HCT116 (cell line): ENCODE measurements around the gene ADK. TPM values are rescaled to one million over a fixed set of nuclear protein-coding genes. Genes with fewer than 3 reads are reported as not detected.

Experiments
- ATAC-seq: fragments of 200-7000 bp; cut with Tn5 transposase; 2 replicates; pipeline ENCODE4 v1.9.1; 2020; ENCODE audit warnings: mild to moderate bottlenecking, moderate library complexity
- BruUV-seq: library from RNA; stranded (reverse); fragments of 400-500 nt; replicated peaks from 2 replicates; lab custom pipeline; 2021; lab: Mats Ljungman, UMichigan
- CTCF ChIA-PET: fragments of 300-600 bp; sonication (Branson Sonifier 250); formaldehyde crosslinking; loops from one replicate; lab custom pipeline; 2021; ENCODE audit warnings: antibody characterized with exemption; lab: Charles Lee
- POLR2A ChIA-PET: fragments of 300-600, 350-600 bp; sonication (Branson Sonifier 250); formaldehyde crosslinking; loops from one replicate; lab custom pipeline; 2021; ENCODE audit warnings: antibody characterized with exemption; lab: Charles Lee
- RAD21 ChIA-PET, 2 experiments: fragments of 300-600 bp; sonication (Branson Sonifier 250); formaldehyde crosslinking; loops; one replicate each; lab custom pipeline; 2023; ENCODE audit warnings: low total read pairs in 2 of 2; ENCODE audit not compliant: uncharacterized antibody in 2 of 2, unreplicated experiment in 2 of 2, low non-redundant PET in 1 of 2; lab: Charles Lee
- DNase-seq: peaks from one replicate; pipeline ENCODE4 v3.0.0-alpha.2; 2010; ENCODE audit warnings: low read depth, low spot score
- H2AFZ ChIP-seq: fragments of 200-600 bp; shearing (Covaris generic), sonication (generic); 2 replicates; pipeline ENCODE4 v1.6.1; 2017; ENCODE audit warnings: low read depth, mixed run types, mixed read lengths, antibody characterized with exemption, low read length; ENCODE audit not compliant: poor library complexity, severe bottlenecking
- H3K27ac ChIP-seq: 2 replicates; pipeline ENCODE4 v1.5.1; 2012; ENCODE audit warnings: low read depth, low read length
- H3K27me3 ChIP-seq: fragments of 200-600 bp; sonication (generic); 2 replicates; pipeline ENCODE4 v1.6.1; 2016; ENCODE audit warnings: mixed run types, low read length, mixed read lengths; ENCODE audit not compliant: insufficient read depth
- H3K36me3 ChIP-seq, 2 experiments: fragments of 200-500 bp in 1 of 2; fragments of 200-600 bp in 1 of 2; sonication (Bioruptor generic) in 1 of 2; sonication (generic) in 1 of 2; 2 replicates each; pipeline versions ENCODE4 v1.5.1 to v1.6.1; 2014 to 2016; ENCODE audit warnings: low read length in 2 of 2, inconsistent platforms in 1 of 2, mixed read lengths in 1 of 2, mixed run types in 1 of 2; ENCODE audit not compliant: insufficient read depth in 2 of 2, control insufficient read depth in 1 of 2
- H3K4me1 ChIP-seq, 2 experiments: fragments of 200-600 bp in 1 of 2; sonication (generic) in 1 of 2; 2 replicates each; pipeline versions ENCODE4 v1.5.1 to v1.6.1; 2012 to 2017; ENCODE audit warnings: low read length in 2 of 2, inconsistent platforms in 1 of 2, mild to moderate bottlenecking in 1 of 2, mixed read lengths in 1 of 2, mixed run types in 1 of 2, moderate library complexity in 1 of 2; ENCODE audit not compliant: insufficient read depth in 2 of 2, control insufficient read depth in 1 of 2
- H3K4me2 ChIP-seq: fragments of 200-600 bp; sonication (generic); 2 replicates; pipeline ENCODE4 v1.6.1; 2017; ENCODE audit warnings: mixed run types, low read length, mixed read lengths
- H3K4me3 ChIP-seq, 2 experiments: fragments of 200-600 bp in 1 of 2; sonication (generic) in 1 of 2; replicated peaks in 1 of 2; 2 replicates each; pipeline ENCODE4 v1.5.1; 2011 to 2016; ENCODE audit warnings: low read length in 2 of 2, control low read depth in 1 of 2, low read depth in 1 of 2, mild to moderate bottlenecking in 1 of 2, mixed read lengths in 1 of 2, mixed run types in 1 of 2
- H3K79me2 ChIP-seq: fragments of 200-600 bp; sonication (generic); 2 replicates; pipeline ENCODE4 v1.6.1; 2017; ENCODE audit warnings: mild to moderate bottlenecking, mixed run types, low read length, moderate library complexity, mixed read lengths; ENCODE audit not compliant: insufficient read depth
- H3K9ac ChIP-seq: fragments of 200-600 bp; sonication (generic); 2 replicates; pipeline ENCODE4 v1.6.1; 2016; ENCODE audit warnings: low read length, mixed read lengths
- H3K9me2 ChIP-seq: fragments of 200-600 bp; sonication (generic), shearing (Covaris generic); 2 replicates; pipeline ENCODE4 v1.6.1; 2017; ENCODE audit warnings: mixed run types, mild to moderate bottlenecking, moderate library complexity; ENCODE audit not compliant: insufficient read depth
- H3K9me3 ChIP-seq, 2 experiments: fragments of 200-500 bp in 1 of 2; fragments of 200-600 bp in 1 of 2; sonication (Bioruptor generic) in 1 of 2; sonication (generic) in 1 of 2; 2 replicates each; pipeline ENCODE4 v1.6.1; 2014 to 2017; ENCODE audit warnings: low read length in 2 of 2, mixed read lengths in 2 of 2, inconsistent platforms in 1 of 2, low read depth in 1 of 2, mild to moderate bottlenecking in 1 of 2, mixed run types in 1 of 2, moderate library complexity in 1 of 2; ENCODE audit not compliant: control insufficient read depth in 1 of 2, insufficient read depth in 1 of 2
- H4K20me1 ChIP-seq: fragments of 200-600 bp; sonication (generic), shearing (Covaris generic); 2 replicates; pipeline ENCODE4 v1.6.1; 2017; ENCODE audit warnings: mixed run types, mild to moderate bottlenecking, moderate library complexity; ENCODE audit not compliant: insufficient read depth
- CTCF ChIP-seq, 3 experiments: fragments of 200-600 bp in 1 of 3; sonication (generic) in 1 of 3; IDR thresholded peaks in 2 of 3; conservative IDR thresholded peaks in 1 of 3; 2 replicates each; pipeline ENCODE4 v1.5.1; 2012 to 2017; ENCODE audit warnings: low read depth in 2 of 3, low read length in 2 of 3, antibody characterized with exemption in 1 of 3, borderline replicate concordance in 1 of 3, control low read depth in 1 of 3, mild to moderate bottlenecking in 1 of 3, mixed read lengths in 1 of 3, mixed run types in 1 of 3, moderate library complexity in 1 of 3; ENCODE audit not compliant: insufficient read depth in 1 of 3
- EZH2 ChIP-seq: fragments of 200-600 bp; sonication (generic); IDR thresholded peaks from 2 replicates; pipeline ENCODE4 v1.6.1; 2017; ENCODE audit warnings: antibody characterized with exemption, mixed run types
- EZH2phosphoT487 ChIP-seq: fragments of 200-600 bp; IDR thresholded peaks from 2 replicates; pipeline ENCODE4 v1.6.1; 2018; ENCODE audit warnings: antibody characterized with exemption, borderline replicate concordance
- FOSL1 ChIP-seq: IDR thresholded peaks from 2 replicates; pipeline ENCODE4 v1.6.1; 2012; ENCODE audit warnings: low read depth
- JUND ChIP-seq: IDR thresholded peaks from 2 replicates; pipeline ENCODE4 v1.6.1; 2012
- POLR2A ChIP-seq: IDR thresholded peaks from 2 replicates; pipeline ENCODE4 v1.7.0; 2011; ENCODE audit warnings: borderline replicate concordance; ENCODE audit not compliant: insufficient read depth, insufficient read length; ENCODE audit errors: extremely low read depth
- RAD21 ChIP-seq: IDR thresholded peaks from 2 replicates; pipeline ENCODE4 v1.6.1; 2012; ENCODE audit warnings: low read depth, mild to moderate bottlenecking
- REST ChIP-seq: IDR thresholded peaks from 2 replicates; pipeline ENCODE4 v1.6.1; 2012; ENCODE audit warnings: low read depth
- SIN3A ChIP-seq: IDR thresholded peaks from 2 replicates; pipeline ENCODE4 v1.6.1; 2012; ENCODE audit warnings: low read depth
- SP1 ChIP-seq: IDR thresholded peaks from 2 replicates; pipeline ENCODE4 v1.6.1; 2012; ENCODE audit warnings: low read depth
- SRF ChIP-seq: IDR thresholded peaks from 2 replicates; pipeline ENCODE4 v1.6.1; 2012; ENCODE audit warnings: low read depth
- YY1 ChIP-seq: IDR thresholded peaks from 2 replicates; pipeline ENCODE4 v1.6.1; 2011; ENCODE audit warnings: low read length, low read depth, moderate library complexity, mild to moderate bottlenecking; ENCODE audit not compliant: insufficient replicate concordance; ENCODE audit errors: extremely low read depth
- intact Hi-C: fragments of 100-400 bp; cut with micrococcal nuclease; formaldehyde crosslinking; loops from 2 replicates; pipeline ENCODE4 v1.10.0; 2022
- total RNA-seq: library from RNA; stranded (reverse); gene quantifications from one replicate; pipeline ENCODE4 v1.2.1, GENCODE V29; 2021; ENCODE audit not compliant: unreplicated experiment

ADK gene
- total RNA-seq, 1 experiment from 2014 or later: 55.0 TPM

- no peak overlapping the region for H3K9ac ChIP-seq
- no peak overlapping the region for H2AFZ ChIP-seq
- no peaks in the 10 kb centered on the region for H4K20me1 ChIP-seq
- ATAC-seq (no peak), DNase-seq (no peak)
- H3K27ac ChIP-seq: no peak overlapping the region
- RAD21 ChIA-PET: no interaction called here
- H3K9me2 ChIP-seq: no peaks in the 10 kb centered on the region
- H3K36me3 ChIP-seq: no peaks in the 10 kb centered on the region
- H3K79me2 ChIP-seq: no peaks in the 10 kb centered on the region
- H3K4me2 ChIP-seq: no peak overlapping the region
- BruUV-seq: no TSS peak
- H3K4me3 ChIP-seq: no peak overlapping the region
- no peaks in the 10 kb centered on the region for H3K27me3 ChIP-seq
- POLR2A ChIA-PET: no interaction called here
- H3K9me3 ChIP-seq: no peaks in the 10 kb centered on the region
- intact Hi-C loops: no loop called here
- H3K4me1 ChIP-seq: no peaks in the 10 kb centered on the region
- no peak for TF ChIP-seq JUND
- no peak for TF ChIP-seq POLR2A
- TF ChIP-seq SRF: no peak
- TF ChIP-seq SP1: no peak
- no peak for TF ChIP-seq EZH2
- TF ChIP-seq CTCF (IDR thresholded peaks at IDR 0.05 in 2 of 3, conservative IDR thresholded peaks at IDR 0.05 in 1 of 3; ENCODE audit: borderline replicate concordance in 1 of 3, insufficient read depth in 1 of 3, low read depth in 2 of 3, low read length in 2 of 3): no peak
- TF ChIP-seq REST: no peak
- no peak for TF ChIP-seq YY1
- no peak for TF ChIP-seq SIN3A
- TF ChIP-seq FOSL1: no peak
- no peak for TF ChIP-seq RAD21
- no peak for TF ChIP-seq EZH2phosphoT487
- TF ChIP-seq, all 23 proteins: peak for 0
- CTCF ChIA-PET: no interaction called here
Observed at GRCh38 chr10:74671716-74672115, 520.7 kb downstream of the ADK start.
